DMS153 treated with DMSO at 0.1 percent for 48 hours (cell line): ENCODE data around the gene TAF5L.
A peak's percentile ranks its signal among the peaks of the same experiment; 100 is the strongest.
"Not testable (repeated sequence)": the region's sequence is repeated elsewhere in the genome, so short reads cannot be mapped to it uniquely, and the experiment has no call there.

Experiments
- DNase-seq: peaks from one replicate; lab custom pipeline; 2025; ENCODE audit not compliant: unreplicated experiment; lab: John Stamatoyannopoulos, UW

Gene TAF5L

DNA sequence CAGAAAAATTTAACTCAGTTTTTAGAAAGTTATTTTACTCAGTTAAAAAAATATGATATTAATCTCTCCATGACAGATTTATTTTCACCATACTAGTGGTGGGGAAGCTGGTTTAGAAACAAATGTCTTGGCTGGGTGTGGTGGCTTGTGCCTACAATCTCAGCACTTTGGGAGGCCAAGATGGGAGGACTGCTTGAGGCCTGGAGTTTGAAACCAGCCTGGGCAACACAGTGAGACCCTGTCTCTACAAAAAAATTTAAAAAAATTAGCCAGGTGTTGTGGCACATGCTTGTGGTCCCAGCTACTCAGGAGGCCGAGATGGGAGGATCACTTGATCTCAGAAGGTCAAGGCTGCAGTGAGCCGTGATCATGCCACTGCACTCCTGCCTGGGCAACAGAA lies 17.3 kb downstream of the TAF5L start:
- no peak for DNase-seq

DNA sequence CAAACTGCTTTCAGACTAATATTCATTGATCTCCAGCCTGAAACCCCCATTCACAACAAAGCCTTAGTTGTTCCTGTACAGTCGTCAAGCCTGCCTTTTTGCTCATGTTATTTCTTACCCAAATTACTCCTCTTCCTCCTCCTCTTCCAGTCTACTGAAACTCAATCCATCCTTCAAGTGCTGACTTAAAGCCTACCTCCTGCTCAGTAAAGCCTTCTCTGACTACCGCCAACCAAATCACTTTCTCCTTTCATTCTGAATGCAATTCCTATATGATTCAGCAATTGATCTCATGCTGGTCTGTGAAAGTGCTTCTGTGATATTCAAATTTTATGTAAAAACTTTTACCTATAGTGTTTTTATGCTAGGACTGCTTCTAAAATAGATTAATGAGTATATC lies 18.6 kb downstream of the TAF5L start:
- no peak for DNase-seq

DNA sequence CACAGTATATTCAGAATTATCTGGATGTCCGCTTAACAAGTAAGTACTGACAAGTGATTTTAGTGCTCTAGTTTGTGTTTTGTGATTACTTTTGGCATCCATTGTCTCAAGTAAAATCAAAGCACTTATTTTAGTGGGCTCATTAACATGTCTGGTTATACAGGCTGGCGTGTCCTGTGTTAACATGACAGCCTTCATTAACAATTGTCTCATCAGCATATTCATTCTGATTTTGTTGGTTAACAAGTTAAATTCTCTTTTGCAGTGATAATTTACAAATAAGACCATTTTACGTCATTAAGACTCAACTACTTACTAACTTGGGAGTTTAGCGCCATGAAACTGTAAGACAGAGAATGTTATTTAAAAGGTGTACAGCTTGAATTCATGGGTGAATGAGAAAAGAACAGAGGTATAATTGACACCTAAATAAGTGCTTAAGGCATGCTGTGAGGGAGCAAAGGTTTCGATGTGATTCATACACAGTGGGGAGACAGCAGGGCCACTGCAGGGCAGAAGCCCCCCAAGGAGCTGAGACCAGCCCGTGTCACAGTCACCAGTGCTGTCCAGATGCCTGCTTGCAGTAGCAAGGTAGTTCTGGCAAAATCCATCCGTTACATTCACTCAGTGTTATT lies 22.4 kb downstream of the TAF5L start:
- DNase-seq = no peak

DNA sequence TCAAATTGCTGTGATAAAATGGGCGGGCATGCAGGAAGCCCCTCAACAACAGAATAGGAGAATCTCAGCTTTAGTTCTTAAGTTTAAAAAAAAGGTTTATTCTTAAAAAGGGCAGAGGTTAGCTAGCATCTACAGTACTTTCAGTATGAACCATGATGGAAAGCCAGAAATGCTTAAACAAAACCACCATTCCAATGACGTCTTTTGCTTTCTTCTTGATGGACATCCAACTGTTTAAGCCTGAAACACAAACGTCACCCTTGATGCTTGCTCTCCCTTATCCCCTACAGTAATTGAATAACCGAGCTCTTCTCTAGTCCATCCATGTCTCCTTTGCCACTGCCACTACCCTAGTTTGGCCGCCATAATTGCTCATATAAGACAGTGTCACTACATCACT lies 25.7 kb downstream of the TAF5L start:
- no peak for DNase-seq

GRCh38 chr1:229599218-229599954 lies 26.5 kb downstream of the TAF5L start:
- DNase-seq = no peak

DNA sequence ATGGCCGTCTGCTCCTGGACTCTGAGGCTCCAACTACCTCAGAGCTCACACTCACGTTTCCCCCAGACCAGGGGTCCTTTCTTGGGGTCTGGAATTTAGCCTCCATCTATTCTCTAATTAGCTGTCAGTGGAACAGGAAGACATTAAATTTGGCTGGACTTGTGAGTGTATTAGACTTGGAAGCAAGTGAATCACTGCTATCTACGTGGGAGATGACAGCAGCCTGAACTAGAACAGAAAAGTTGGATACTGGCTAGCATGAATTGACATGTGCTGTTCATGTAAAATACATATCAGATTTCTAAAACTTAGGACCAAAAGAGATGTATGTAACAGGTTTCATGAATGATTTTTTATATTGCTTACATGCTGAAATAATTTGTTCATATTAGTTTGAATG lies 28.0 kb downstream of the TAF5L start:
- no peak for DNase-seq

DNA sequence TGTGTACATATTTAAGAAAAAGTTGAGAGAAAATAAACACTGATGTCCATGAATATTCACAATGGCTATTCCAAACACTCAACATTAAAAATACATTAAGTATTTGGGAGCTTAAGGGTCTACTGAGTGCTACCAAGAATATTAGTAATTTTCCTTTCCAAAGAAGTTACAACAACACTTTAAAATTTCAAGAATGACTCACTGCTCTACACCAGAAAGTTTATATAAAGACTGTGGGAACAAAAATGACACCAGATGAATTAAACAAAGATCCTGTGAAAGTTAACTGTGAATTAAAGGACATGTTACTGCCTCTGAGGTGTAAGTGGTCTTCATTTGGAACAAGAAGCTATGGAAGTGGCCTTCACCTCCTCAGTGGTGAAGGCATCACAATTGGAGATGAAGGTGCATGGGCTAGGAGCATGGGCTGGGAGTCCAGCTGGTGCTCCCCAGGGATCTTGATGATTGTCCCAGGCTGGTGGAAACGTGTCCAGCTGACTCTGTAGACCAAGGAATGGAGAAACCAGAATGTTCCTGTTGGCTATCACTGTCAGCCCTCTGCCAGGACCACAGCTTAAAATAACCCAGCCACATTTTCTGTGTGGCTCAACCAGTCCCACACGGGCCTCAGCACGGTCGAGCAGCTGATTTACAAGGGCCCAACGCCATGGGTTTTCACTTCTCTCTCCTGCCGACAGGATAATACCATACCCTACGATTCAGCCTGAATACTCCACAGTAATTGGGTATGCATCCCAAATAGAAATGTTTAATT lies 28.8 kb downstream of the TAF5L start:
- DNase-seq = no peak

- DNase-seq = not testable (repeated sequence)
Observed at GRCh38 chr1:229595876-229596275, 30.0 kb downstream of the TAF5L start.

DNA sequence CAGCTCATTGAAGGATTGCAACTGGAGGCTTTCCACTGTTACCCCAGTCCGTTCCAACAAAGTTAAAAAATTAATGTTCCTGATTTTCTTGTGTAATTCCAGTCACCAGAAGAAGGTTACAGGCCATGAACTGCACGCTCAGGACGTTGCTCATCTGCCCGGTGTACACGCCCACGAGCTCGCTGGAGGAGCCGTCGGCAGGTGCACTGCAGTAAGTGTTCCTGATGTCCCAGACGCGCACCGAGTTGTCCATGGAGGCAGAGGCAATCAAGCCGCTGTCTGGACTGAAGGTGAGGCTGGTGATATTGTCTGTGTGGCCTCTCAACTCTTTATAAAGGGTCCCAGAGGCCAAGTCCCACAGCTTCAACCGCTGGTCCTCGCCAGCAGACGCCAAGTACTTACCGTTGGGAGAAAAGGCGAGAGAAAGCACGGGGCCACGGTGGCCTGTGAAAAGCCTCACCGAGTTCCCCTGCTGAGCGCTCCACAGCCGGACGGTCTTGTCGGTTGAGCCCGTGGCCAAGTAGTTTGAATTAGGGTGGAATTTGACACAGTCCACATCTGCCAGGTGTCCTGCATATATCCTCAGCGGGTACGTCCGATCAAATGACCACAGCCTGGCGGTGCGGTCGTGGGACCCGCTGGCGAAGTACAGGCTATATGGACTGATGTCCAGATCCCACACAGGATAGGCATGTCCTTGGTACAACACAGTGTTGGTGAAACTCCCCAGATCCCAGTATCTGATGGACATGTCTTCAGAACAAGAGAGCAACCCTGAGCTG lies 31.5 kb downstream of the TAF5L start:
- no peak for DNase-seq

DNA sequence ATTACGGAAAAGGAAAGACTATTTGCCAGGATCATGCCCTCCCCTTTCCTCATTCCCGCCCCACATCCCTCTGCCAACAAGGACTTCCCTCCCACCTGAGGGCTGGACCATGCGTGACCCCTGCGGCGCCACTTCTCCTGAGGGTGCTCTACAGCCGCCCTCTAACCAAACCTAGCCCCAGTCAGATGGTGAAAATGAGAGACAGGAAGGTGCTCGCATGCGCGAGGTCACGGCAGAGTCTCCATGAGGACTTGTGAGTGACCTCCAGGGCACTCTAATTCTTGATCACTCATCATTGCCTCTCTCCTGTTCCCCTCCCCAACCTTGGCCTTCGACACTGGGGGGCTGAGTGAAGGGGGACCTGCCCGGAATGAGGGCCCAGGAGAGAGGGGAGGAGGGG lies 32.1 kb downstream of the TAF5L start:
- DNase-seq = no peak

DNA sequence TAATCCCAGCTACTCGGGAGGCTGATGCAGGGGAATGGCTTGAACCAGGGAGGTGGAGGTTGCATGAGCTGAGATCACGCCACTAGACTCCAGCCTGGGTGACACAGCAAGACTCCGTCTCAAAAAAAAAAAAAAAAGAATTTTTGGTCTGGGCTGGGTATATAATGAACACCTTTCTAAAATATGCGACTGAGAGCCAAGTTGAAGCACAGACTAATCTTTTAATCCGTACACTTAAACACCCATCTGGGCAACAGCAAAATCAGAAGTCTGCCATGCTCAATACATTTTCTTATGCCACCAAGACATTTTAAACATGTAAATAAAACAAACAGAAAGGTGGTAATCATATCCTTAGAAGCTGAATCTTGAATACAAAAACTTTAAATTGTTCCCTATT lies 35.8 kb downstream of the TAF5L start:
- DNase-seq = no peak

- no peak for DNase-seq
Observed at GRCh38 chr1:229585338-229585737, 40.6 kb downstream of the TAF5L start.

DNA sequence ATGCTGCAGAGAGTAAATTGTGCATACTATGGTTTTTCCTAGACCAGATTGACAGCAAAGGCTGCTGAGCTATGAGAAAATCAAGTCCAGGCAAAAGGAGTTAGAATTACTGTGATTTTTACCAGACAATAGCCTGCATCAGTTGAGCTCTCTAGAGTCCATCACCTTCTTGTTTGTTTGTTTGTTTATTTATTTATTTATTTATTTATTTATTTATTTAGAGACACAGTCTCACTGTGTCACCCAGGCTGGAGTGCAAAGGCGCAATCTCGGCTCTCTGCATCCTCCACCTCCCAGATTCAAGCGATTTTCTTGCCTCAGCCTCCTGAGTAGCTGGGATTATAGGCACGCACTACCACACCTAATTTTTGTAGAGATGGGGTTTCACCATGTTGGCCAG lies 43.2 kb downstream of the TAF5L start:
- DNase-seq = no peak

- DNase-seq = peak; percentile 48
Observed at GRCh38 chr1:229582011-229582694, 43.8 kb downstream of the TAF5L start.

GRCh38 chr1:229581485-229581884 lies 44.4 kb downstream of the TAF5L start:
- no peak for DNase-seq

- peak; percentile 74 for DNase-seq
Observed at GRCh38 chr1:229579059-229579673, 46.8 kb downstream of the TAF5L start.

DNA sequence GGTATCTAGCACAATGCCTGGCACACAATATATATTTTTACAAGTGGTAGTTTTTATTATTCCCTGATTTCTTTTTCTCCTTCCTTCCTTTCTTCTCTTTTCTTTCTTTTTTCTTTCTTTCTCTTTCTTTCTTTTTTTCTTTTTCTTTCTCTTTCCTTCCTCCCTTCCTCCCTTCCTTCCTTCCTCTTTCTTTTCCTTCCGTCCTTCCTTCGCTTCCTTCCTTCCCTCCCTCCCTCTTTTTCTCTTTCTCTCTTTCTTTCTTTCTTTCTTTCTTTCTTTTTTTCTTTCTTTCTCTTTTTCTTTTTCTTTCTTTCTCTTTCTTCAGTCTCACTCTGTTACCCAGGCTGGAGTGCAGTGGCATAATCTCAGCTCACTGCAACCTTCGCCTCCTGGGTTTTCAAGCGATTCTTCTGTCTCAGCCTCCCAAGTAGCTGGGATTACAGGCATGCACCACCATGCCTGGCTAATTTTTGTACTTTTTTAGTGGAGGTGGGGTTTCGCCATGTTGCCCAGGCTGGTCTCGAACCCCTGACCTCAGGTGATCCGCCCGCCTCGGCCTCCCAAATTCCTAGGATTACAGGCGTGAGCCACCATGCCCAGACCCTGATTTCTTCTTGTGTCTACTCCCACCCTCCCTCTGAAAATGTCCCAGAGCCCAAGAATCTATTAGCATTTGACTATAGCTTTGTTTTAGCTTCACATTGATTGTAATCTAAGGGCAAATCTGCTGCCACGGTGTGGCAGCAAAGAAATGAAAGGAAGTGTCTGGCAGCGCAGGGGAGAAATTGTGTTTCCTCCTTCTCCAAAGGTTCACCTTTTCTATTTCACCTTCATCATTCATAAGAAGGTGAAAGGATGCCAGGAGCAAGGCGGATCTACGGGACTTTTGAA lies 47.5 kb downstream of the TAF5L start:
- no peak for DNase-seq

DNA sequence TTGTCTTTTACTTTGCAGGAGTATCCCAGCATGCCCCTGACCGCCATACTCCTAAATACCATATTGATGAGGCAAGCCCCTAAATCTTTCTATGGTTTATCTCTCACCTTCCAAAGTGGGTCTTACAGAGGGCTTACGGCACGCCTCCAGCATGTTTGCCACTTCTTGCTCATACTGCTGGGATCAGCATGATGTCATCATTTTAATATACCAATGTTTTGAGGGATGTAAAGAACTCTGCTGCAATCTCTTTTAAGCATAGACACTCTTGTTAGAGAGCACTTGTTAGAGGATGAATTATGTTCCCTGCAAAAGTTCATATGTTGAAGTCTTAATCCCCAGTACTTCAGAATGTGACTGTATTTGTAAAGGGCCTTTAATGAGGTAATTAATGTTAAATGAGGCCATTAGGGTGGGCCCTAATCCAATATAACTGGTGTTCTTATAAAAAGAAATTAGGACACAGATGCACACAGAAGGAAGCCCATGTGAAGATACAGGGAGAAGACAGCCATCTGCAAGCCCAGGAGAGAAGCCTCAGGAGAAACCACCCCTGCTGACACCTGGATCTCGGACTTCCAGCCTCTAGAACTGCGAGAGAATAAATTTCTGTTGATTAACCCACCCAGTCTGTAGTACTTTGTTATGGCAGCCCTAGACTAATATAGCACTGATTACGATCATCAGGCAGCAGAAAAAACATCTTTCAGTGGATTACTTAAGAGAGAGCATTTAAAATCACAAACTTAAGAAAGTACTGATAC lies 51.1 kb downstream of the TAF5L start:
- no peak for DNase-seq

- peak; percentile 37 for DNase-seq
Observed at GRCh38 chr1:229572286-229572685, 53.6 kb downstream of the TAF5L start.
